Chondrocyte (in vitro differentiated cells): ENCODE results near the gene IL5. TPM values are rescaled to one million over a fixed set of nuclear protein-coding genes. Genes with fewer than 3 reads are reported as not detected.
"Not testable (repeated sequence)": the region's sequence is repeated elsewhere in the genome, so short reads cannot be mapped to it uniquely, and the experiment has no call there.

Source experiments
- DNase-seq: peaks from one replicate; pipeline ENCODE4 v3.0.0; 2021; ENCODE audit warnings: mixed read lengths, low spot score
- H3K27ac Mint-ChIP-seq: one replicate; pipeline ENCODE4 v1.8.0; 2021; ENCODE audit warnings: mild to moderate bottlenecking, moderate library complexity, mixed read lengths; ENCODE audit not compliant: unreplicated experiment
- H3K27me3 Mint-ChIP-seq: 2 replicates; pipeline ENCODE4 v1.8.0; 2021; ENCODE audit warnings: low read depth, mixed read lengths
- H3K36me3 Mint-ChIP-seq: 2 replicates; pipeline ENCODE4 v1.8.0; 2021; ENCODE audit warnings: low read depth, mixed read lengths
- H3K4me1 Mint-ChIP-seq: 2 replicates; pipeline ENCODE4 v1.8.0; 2021; ENCODE audit warnings: low read depth, mild to moderate bottlenecking, mixed read lengths
- H3K4me3 Mint-ChIP-seq: one replicate; pipeline ENCODE4 v1.8.0; 2021; ENCODE audit warnings: mild to moderate bottlenecking, moderate library complexity, mixed read lengths; ENCODE audit not compliant: unreplicated experiment
- H3K9me3 Mint-ChIP-seq: 2 replicates; pipeline ENCODE4 v1.8.0; 2021; ENCODE audit warnings: low read depth, mixed read lengths
- total RNA-seq: library from RNA; stranded (reverse); gene quantifications from 3 replicates; pipeline ENCODE4 v1.2.1, GENCODE V29; 2021
- TF ChIP-seq, protein P1 (sequence below): fragments of 200-600 bp; sonication (generic); IDR thresholded peaks from 2 replicates; pipeline ENCODE4 v1.5.0; 2021; ENCODE audit warnings: antibody characterized with exemption, mild to moderate bottlenecking, moderate library complexity

The IL5 gene
- total RNA-seq, 1 donor from 2014 or later, result not detected

DNA sequence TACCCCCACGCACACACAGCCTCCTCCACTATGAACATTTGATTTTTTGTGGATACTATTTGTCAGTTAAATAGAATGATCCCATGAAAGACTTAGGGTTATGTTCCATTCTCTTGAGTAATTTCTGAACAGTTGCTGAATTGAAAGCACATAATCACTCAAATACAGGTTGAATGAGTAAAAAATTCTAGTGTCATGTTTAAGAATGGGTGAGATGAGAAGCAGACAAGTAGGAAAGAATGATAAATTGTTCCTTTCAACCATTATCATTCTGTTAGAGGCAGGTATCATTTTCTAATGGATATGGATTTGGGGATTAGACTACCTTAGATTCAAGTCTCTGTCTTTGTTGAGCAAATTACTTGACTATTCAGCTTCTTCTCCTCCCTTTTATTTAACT, 32.8 kb upstream of the IL5 start:
- peaks cover 23% of the 10 kb centered on the region for H3K36me3 Mint-ChIP-seq
- TF ChIP-seq, protein P1, sequence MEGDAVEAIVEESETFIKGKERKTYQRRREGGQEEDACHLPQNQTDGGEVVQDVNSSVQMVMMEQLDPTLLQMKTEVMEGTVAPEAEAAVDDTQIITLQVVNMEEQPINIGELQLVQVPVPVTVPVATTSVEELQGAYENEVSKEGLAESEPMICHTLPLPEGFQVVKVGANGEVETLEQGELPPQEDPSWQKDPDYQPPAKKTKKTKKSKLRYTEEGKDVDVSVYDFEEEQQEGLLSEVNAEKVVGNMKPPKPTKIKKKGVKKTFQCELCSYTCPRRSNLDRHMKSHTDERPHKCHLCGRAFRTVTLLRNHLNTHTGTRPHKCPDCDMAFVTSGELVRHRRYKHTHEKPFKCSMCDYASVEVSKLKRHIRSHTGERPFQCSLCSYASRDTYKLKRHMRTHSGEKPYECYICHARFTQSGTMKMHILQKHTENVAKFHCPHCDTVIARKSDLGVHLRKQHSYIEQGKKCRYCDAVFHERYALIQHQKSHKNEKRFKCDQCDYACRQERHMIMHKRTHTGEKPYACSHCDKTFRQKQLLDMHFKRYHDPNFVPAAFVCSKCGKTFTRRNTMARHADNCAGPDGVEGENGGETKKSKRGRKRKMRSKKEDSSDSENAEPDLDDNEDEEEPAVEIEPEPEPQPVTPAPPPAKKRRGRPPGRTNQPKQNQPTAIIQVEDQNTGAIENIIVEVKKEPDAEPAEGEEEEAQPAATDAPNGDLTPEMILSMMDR, result no peak
- H3K4me3 Mint-ChIP-seq, result no peak overlapping the region
- no peaks in the 10 kb centered on the region for H3K4me1 Mint-ChIP-seq
- H3K27me3 Mint-ChIP-seq, result no peaks in the 10 kb centered on the region
- no peak for DNase-seq
- H3K9me3 Mint-ChIP-seq, result peaks cover 2% of the 10 kb centered on the region
- H3K27ac Mint-ChIP-seq, result no peak overlapping the region

DNA sequence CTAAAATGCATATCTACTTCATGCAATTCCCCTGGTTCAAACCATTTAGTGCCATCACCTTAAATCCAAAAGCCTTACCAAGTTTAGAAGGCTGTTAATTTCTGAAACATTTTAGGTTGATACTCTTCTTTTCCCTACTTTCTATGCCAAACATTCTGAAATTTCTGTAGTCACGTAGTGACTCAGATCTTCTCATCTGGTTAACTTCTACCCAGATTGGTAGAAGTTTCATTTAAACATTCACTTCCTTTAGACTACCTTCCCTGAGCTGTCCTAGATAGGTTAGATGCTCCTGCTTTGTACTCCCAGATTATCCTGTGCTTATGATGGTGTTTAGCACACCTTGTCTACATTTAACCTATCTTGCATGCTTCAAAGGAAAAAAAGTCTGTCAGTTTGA, 23.3 kb upstream of the IL5 start:
- H3K27ac Mint-ChIP-seq, result no peak overlapping the region
- H3K4me1 Mint-ChIP-seq, result no peaks in the 10 kb centered on the region
- DNase-seq, result no peak
- H3K9me3 Mint-ChIP-seq, result no peaks in the 10 kb centered on the region
- TF ChIP-seq, protein P1, result no peak
- no peaks in the 10 kb centered on the region for H3K27me3 Mint-ChIP-seq
- peaks cover 22% of the 10 kb centered on the region for H3K36me3 Mint-ChIP-seq
- no peak overlapping the region for H3K4me3 Mint-ChIP-seq

DNA sequence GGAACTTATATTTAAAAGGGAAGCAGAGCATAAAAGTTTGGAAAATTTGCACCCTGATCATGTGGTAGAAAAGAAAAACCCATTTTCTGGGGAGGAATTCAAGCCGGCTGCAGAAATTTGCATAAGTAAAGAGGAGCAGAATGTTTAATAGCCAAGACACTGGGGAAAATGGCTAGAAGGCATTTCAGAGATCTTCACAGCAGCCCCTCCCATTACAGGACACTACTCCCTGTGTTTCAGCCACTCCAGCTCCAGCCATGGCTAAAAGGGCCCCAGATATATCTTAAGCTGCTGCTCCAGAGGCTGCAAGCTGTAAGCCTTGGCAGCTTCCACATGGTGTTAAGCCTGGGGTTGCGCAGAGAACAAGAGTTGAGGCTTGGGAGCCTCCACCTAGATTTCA, 21.2 kb upstream of the IL5 start:
- not testable (repeated sequence) for H3K4me1 Mint-ChIP-seq, DNase-seq, H3K27ac Mint-ChIP-seq, H3K27me3 Mint-ChIP-seq, H3K9me3 Mint-ChIP-seq, H3K4me3 Mint-ChIP-seq
- peaks cover 19% of the 10 kb centered on the region for H3K36me3 Mint-ChIP-seq

DNA sequence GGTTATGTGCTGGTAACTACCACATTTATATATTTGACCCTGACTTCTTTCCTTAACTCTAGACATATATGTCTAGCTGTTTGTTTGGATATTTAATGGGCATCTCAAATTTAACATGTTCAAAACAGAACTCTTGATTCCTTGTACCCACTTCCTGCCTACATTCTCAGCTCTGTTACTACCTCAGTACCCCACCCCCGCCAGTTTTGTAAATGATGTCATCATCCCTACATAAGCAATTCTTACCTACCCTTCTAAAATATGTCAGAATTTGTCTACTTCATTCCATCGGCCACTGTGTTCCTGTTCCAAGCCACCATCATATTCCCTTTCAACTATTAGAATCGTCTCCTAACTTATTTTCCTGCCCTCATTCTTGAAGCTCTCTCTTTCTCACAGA, 18.3 kb upstream of the IL5 start:
- H3K4me1 Mint-ChIP-seq, result peaks cover 20% of the 10 kb centered on the region
- no peak overlapping the region for H3K4me3 Mint-ChIP-seq
- DNase-seq, result no peak
- H3K27ac Mint-ChIP-seq, result no peak overlapping the region
- H3K9me3 Mint-ChIP-seq, result no peaks in the 10 kb centered on the region
- H3K36me3 Mint-ChIP-seq, result peaks cover 11% of the 10 kb centered on the region
- no peaks in the 10 kb centered on the region for H3K27me3 Mint-ChIP-seq
- TF ChIP-seq, protein P1, result no peak

DNA sequence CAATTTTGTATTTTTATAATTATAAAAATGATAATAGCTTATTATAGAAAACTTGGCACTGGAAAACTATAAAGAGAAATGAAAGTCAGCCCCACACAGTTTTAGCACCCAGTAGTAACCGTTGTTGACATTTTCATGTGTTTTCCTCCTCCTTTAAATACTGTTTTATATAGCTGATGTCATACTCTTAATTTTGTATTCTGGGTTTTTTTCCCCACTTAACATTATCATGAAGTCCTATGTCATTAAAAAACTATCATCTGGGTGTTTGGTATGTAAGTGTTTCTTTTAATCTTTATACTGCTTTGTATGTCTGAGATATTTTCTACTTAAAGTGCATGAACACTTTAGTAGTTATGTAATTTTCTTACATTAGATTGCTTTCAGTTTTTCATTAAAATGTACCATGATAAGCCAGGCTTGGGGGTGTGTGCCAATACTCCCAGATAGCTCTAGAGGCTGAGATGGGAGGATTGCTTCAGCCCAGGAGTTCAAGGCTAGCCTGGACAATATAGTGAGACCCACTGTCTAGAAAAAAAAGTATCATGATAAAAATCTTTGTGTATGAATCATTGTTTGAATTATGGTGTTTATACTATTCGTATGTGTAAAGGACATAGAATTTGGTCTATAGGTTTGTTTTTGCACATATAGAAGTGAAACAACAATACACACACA, 16.2 kb upstream of the IL5 start:
- Mint-ChIP-seq H3K27me3 (no peaks in the 10 kb centered on the region), H3K4me3 (no peak overlapping the region), H3K9me3 (no peaks in the 10 kb centered on the region), H3K4me1 (peaks cover 26% of the 10 kb centered on the region), H3K36me3 (no peaks in the 10 kb centered on the region), H3K27ac (no peak overlapping the region)
- DNase-seq, result no peak
- TF ChIP-seq, protein P1, result no peak
